Endothelial cell of umbilical vein (primary cell): ENCODE data around the gene ADCY7.

Experiments used
- CTCF ChIP-seq, 2 donors: IDR thresholded peaks; 1 replicate in 1 of 2; 2 replicates in 1 of 2; pipeline ENCODE4 v1.5.1; 2011; ENCODE audit warnings: low read length in 2 of 2, mild to moderate bottlenecking in 2 of 2, moderate library complexity in 2 of 2, control low read depth in 1 of 2, inconsistent platforms in 1 of 2, low read depth in 1 of 2; ENCODE audit not compliant: insufficient read depth in 1 of 2; ENCODE audit errors: extremely low read depth in 1 of 2
- EZH2 ChIP-seq: IDR thresholded peaks from 2 replicates; pipeline ENCODE4 v1.6.1; 2012; ENCODE audit warnings: borderline replicate concordance, low read depth, mild to moderate bottlenecking, moderate library complexity, low read length, inconsistent platforms; ENCODE audit not compliant: severe bottlenecking
- FOS ChIP-seq: IDR thresholded peaks from 2 replicates; pipeline ENCODE4 v1.6.1; 2011; ENCODE audit warnings: mild to moderate bottlenecking, low read length, moderate library complexity, borderline replicate concordance; ENCODE audit not compliant: insufficient read depth
- GATA2 ChIP-seq: IDR thresholded peaks from 2 replicates; pipeline ENCODE4 v1.7.0; 2011; ENCODE audit warnings: low read depth, mild to moderate bottlenecking, moderate library complexity, mixed read lengths, low read length; ENCODE audit not compliant: insufficient read length, insufficient read depth
- JUN ChIP-seq: IDR thresholded peaks from 2 replicates; pipeline ENCODE4 v1.6.1; 2011; ENCODE audit warnings: borderline replicate concordance, low read depth; ENCODE audit not compliant: insufficient read length, insufficient read depth
- MAX ChIP-seq: IDR thresholded peaks from 2 replicates; pipeline ENCODE4 v1.6.1; 2011; ENCODE audit not compliant: insufficient read depth, insufficient read length
- POLR2A ChIP-seq: IDR thresholded peaks from 2 replicates; pipeline ENCODE4 v1.6.1; 2012; ENCODE audit warnings: low read depth, mild to moderate bottlenecking, control low read depth, low read length
- POLR2AphosphoS5 ChIP-seq: IDR thresholded peaks from 2 replicates; pipeline ENCODE4 v1.6.1; 2012; ENCODE audit warnings: low read depth, mild to moderate bottlenecking, control low read depth, low read length, moderate library complexity; ENCODE audit not compliant: insufficient read depth

- TF ChIP-seq POLR2A (no peak), POLR2AphosphoS5 (no peak), CTCF (IDR thresholded peaks at IDR 0.05; ENCODE audit: extremely low read depth in 1 of 2, insufficient read depth in 1 of 2, low read depth in 1 of 2, low read length in 2 of 2) (no peak), MAX (no peak), EZH2 (no peak), JUN (no peak), FOS (no peak), GATA2 (no peak)
Measured at GRCh38 chr16:50340578-50340977, 74.2 kb downstream of the ADCY7 start.
